ENCODE results near the gene PIK3C2G.

GRCh38 chr12:18468246-18469075, 207.1 kb downstream of the PIK3C2G start:
- TF ChIP-seq CTCF (IDR thresholded peaks at IDR 0.05) = no peak
- no peak for TF ChIP-seq EP300 (IDR thresholded peaks at IDR 0.05)

Measured in tibial nerve (tissue), 4 donors.